IMR-90 (cell line): ENCODE data around the gene ELFN1. TPM values are rescaled to one million over a fixed set of nuclear protein-coding genes. Genes with fewer than 3 reads are reported as not detected.

Experiments
- ATAC-seq: fragments of 200-7000 bp; cut with Tn5 transposase; 2 replicates; pipeline ENCODE4 v1.9.1; 2020; ENCODE audit warnings: low read depth, mild to moderate bottlenecking, moderate library complexity
- BruUV-seq: library from RNA; stranded (reverse); fragments of 400-500 nt; replicated peaks from 2 replicates; lab custom pipeline; 2021; lab: Mats Ljungman, UMichigan
- CTCF ChIA-PET: fragments of 300-600 bp; formaldehyde crosslinking; extraction: SDS; loops from one replicate; lab custom pipeline; 2021; ENCODE audit warnings: antibody characterized with exemption; lab: Yijun Ruan, JAX
- POLR2A ChIA-PET: fragments of 300-600 bp; sonication (Branson Sonifier 250); formaldehyde crosslinking; loops from one replicate; lab custom pipeline; 2022; ENCODE audit warnings: antibody characterized with exemption; ENCODE audit not compliant: unreplicated experiment; lab: Charles Lee
- DNase-seq: peaks from one replicate; pipeline ENCODE4 v3.0.0; 2013
- H2AFZ ChIP-seq: replicated peaks from 2 replicates; pipeline ENCODE3; 2013; ENCODE audit warnings: low read length, mild to moderate bottlenecking; ENCODE audit not compliant: poor library complexity
- H2AK5ac ChIP-seq: 2 replicates; pipeline ENCODE4 v1.6.1; 2013; ENCODE audit warnings: low read depth, low read length, inconsistent platforms
- H2AK9ac ChIP-seq: replicated peaks from 2 replicates; pipeline ENCODE3; 2013; ENCODE audit warnings: mild to moderate bottlenecking, low read depth, low read length, moderate library complexity; ENCODE audit not compliant: poor library complexity
- H2BK120ac ChIP-seq: 2 replicates; pipeline ENCODE4 v1.6.1; 2013; ENCODE audit warnings: low read depth, low read length, inconsistent platforms
- H2BK15ac ChIP-seq: 3 replicates; pipeline ENCODE4 v1.6.1; 2013; ENCODE audit warnings: low read depth, low read length, inconsistent platforms
- H2BK20ac ChIP-seq: 2 replicates; pipeline ENCODE4 v1.6.1; 2013; ENCODE audit warnings: low read depth, mild to moderate bottlenecking, inconsistent platforms, low read length, moderate library complexity
- H2BK5ac ChIP-seq: 2 replicates; pipeline ENCODE4 v1.6.1; 2013; ENCODE audit warnings: mild to moderate bottlenecking, low read depth, low read length, inconsistent platforms; ENCODE audit not compliant: poor library complexity, severe bottlenecking
- H3K14ac ChIP-seq: replicated peaks from 2 replicates; pipeline ENCODE4 v1.6.1; 2013; ENCODE audit warnings: low read depth, low read length, inconsistent platforms
- H3K18ac ChIP-seq: 2 replicates; pipeline ENCODE4 v1.6.1; 2013; ENCODE audit warnings: low read depth, low read length, control low read depth
- H3K23ac ChIP-seq: 2 replicates; pipeline ENCODE4 v1.6.1; 2013; ENCODE audit warnings: low read depth, low read length, inconsistent platforms
- H3K27ac ChIP-seq: 2 replicates; pipeline ENCODE4 v1.5.1; 2013; ENCODE audit warnings: mild to moderate bottlenecking, control low read depth, low read length; ENCODE audit not compliant: insufficient read depth
- H3K27me3 ChIP-seq: 2 replicates; pipeline ENCODE4 v1.6.1; 2013; ENCODE audit warnings: low read length; ENCODE audit not compliant: control insufficient read depth, insufficient read depth
- H3K36me3 ChIP-seq: 2 replicates; pipeline ENCODE4 v1.6.1; 2013; ENCODE audit warnings: low read length, mixed read lengths; ENCODE audit not compliant: control insufficient read depth, insufficient read depth
- H3K4ac ChIP-seq: 2 replicates; pipeline ENCODE4 v1.6.1; 2013; ENCODE audit warnings: low read depth, low read length, inconsistent platforms
- H3K4me1 ChIP-seq: 2 replicates; pipeline ENCODE4 v1.6.1; 2013; ENCODE audit warnings: low read length, mixed read lengths; ENCODE audit not compliant: control insufficient read depth, insufficient read depth
- H3K4me2 ChIP-seq: 2 replicates; pipeline ENCODE4 v1.6.1; 2013; ENCODE audit warnings: low read depth, mild to moderate bottlenecking, control low read depth, low read length, moderate library complexity
- H3K4me3 ChIP-seq: 2 replicates; pipeline ENCODE4 v1.5.1; 2013; ENCODE audit warnings: low read depth, mild to moderate bottlenecking, control low read depth, low read length, moderate library complexity; ENCODE audit not compliant: insufficient read depth
- H3K56ac ChIP-seq: 2 replicates; pipeline ENCODE4 v1.6.1; 2013; ENCODE audit warnings: low read length, inconsistent platforms; ENCODE audit not compliant: insufficient read depth; ENCODE audit errors: extremely low read depth
- H3K79me1 ChIP-seq, 2 experiments: 2 replicates each; pipeline ENCODE4 v1.6.1; 2013; ENCODE audit warnings: low read length in 2 of 2, inconsistent platforms in 1 of 2, low read depth in 1 of 2
- H3K9ac ChIP-seq: 2 replicates; pipeline ENCODE4 v1.6.1; 2013; ENCODE audit warnings: low read depth, low read length, control low read depth
- H3K9me1 ChIP-seq: 2 replicates; pipeline ENCODE4 v1.6.1; 2013; ENCODE audit warnings: low read length, inconsistent platforms; ENCODE audit not compliant: insufficient read depth
- H3K9me3 ChIP-seq: 2 replicates; pipeline ENCODE4 v1.6.1; 2013; ENCODE audit warnings: low read length; ENCODE audit not compliant: control insufficient read depth, insufficient read depth
- H4K20me1 ChIP-seq: 2 replicates; pipeline ENCODE4 v1.6.1; 2013; ENCODE audit warnings: low read length, inconsistent platforms; ENCODE audit not compliant: insufficient read depth
- H4K5ac ChIP-seq: 2 replicates; pipeline ENCODE4 v1.6.1; 2013; ENCODE audit warnings: mild to moderate bottlenecking, low read depth, low read length, control low read depth
- H4K8ac ChIP-seq, 2 experiments: 2 replicates each; pipeline ENCODE4 v1.6.1; 2013; ENCODE audit warnings: low read depth in 2 of 2, low read length in 2 of 2, control low read depth in 1 of 2, inconsistent platforms in 1 of 2
- H4K91ac ChIP-seq: 2 replicates; pipeline ENCODE4 v1.6.1; 2013; ENCODE audit warnings: low read depth, low read length, inconsistent platforms; ENCODE audit not compliant: insufficient read depth
- BHLHE40 ChIP-seq: fragments of 150-350 bp; IDR thresholded peaks from 2 replicates; pipeline ENCODE4 v1.6.1; 2016; ENCODE audit warnings: mild to moderate bottlenecking, low read depth, low read length
- CEBPB ChIP-seq: IDR thresholded peaks from 2 replicates; pipeline ENCODE4 v1.6.1; 2012; ENCODE audit warnings: low read depth, low read length, improper control_type of control experiment
- CHD1 ChIP-seq: IDR thresholded peaks from 2 replicates; pipeline ENCODE4 v1.6.1; 2012; ENCODE audit warnings: low read depth, low read length, improper control_type of control experiment
- CTCF ChIP-seq: conservative IDR thresholded peaks from 2 replicates; pipeline ENCODE4 v1.5.1; 2012; ENCODE audit warnings: mild to moderate bottlenecking, low read depth, low read length, improper control_type of control experiment
- ELK1 ChIP-seq: fragments of 150-350 bp; IDR thresholded peaks from 2 replicates; pipeline ENCODE4 v1.6.1; 2016; ENCODE audit warnings: low read depth, mild to moderate bottlenecking, low read length, moderate library complexity, borderline replicate concordance
- FOS ChIP-seq: fragments of 150-350 bp; IDR thresholded peaks from 2 replicates; pipeline ENCODE4 v1.6.1; 2016; ENCODE audit warnings: low read depth, low read length
- MAFK ChIP-seq: IDR thresholded peaks from 2 replicates; pipeline ENCODE4 v1.6.1; 2012; ENCODE audit warnings: low read depth, low read length, improper control_type of control experiment
- MAZ ChIP-seq: IDR thresholded peaks from 2 replicates; pipeline ENCODE4 v1.6.1; 2012; ENCODE audit warnings: low read depth, mild to moderate bottlenecking, low read length, improper control_type of control experiment, moderate library complexity, borderline replicate concordance
- MXI1 ChIP-seq: IDR thresholded peaks from 2 replicates; pipeline ENCODE4 v1.6.1; 2012; ENCODE audit warnings: low read depth, mild to moderate bottlenecking, low read length, moderate library complexity, borderline replicate concordance
- NFE2L2 ChIP-seq: fragments of 150-350 bp; IDR thresholded peaks from 2 replicates; pipeline ENCODE4 v1.6.1; 2016; ENCODE audit warnings: low read depth, mild to moderate bottlenecking, low read length
- POLR2A ChIP-seq: IDR thresholded peaks from 2 replicates; pipeline ENCODE4 v1.6.1; 2012; ENCODE audit warnings: mild to moderate bottlenecking, low read depth, low read length
- RAD21 ChIP-seq: IDR thresholded peaks from 2 replicates; pipeline ENCODE4 v1.6.1; 2012; ENCODE audit warnings: low read length, improper control_type of control experiment
- RCOR1 ChIP-seq: IDR thresholded peaks from 2 replicates; pipeline ENCODE4 v1.6.1; 2012; ENCODE audit warnings: mild to moderate bottlenecking, low read length, improper control_type of control experiment; ENCODE audit not compliant: insufficient replicate concordance
- RFX5 ChIP-seq: IDR thresholded peaks from 2 replicates; pipeline ENCODE4 v1.8.0; 2012; ENCODE audit warnings: low read depth, mild to moderate bottlenecking, low read length, moderate library complexity
- SMC3 ChIP-seq: fragments of 150-350 bp; IDR thresholded peaks from 2 replicates; pipeline ENCODE4 v1.6.1; 2016; ENCODE audit warnings: low read depth, mild to moderate bottlenecking, antibody characterized with exemption, low read length, moderate library complexity
- USF2 ChIP-seq: fragments of 150-350 bp; IDR thresholded peaks from 2 replicates; pipeline ENCODE4 v1.6.1; 2017; ENCODE audit warnings: mild to moderate bottlenecking, antibody characterized with exemption, low read length, low read depth
- WGBS, 2 experiments: methylation state at CpG; one replicate each; pipeline versions ENCODE4 v1.1.5 to v1.1.7; 2013; ENCODE audit warnings: missing lambda C conversion rate in 2 of 2; ENCODE audit not compliant: insufficient read length in 1 of 2; ENCODE audit errors: extremely low coverage in 2 of 2; 5-methylcytosine and 5-hydroxymethylcytosine counted together
- dilution Hi-C: fragments of 300-500 bp; cut with HindIII; formaldehyde crosslinking; loops from one replicate; pipeline ENCODE4 v1.14.3; 2018; ENCODE audit warnings: low sequenced_read_pairs; ENCODE audit not compliant: unreplicated experiment
- in situ Hi-C: fragments of 300-500 bp; cut with MboI; formaldehyde crosslinking; loops from 3 replicates; pipeline ENCODE4 v1.14.3; 2019; ENCODE audit warnings: low sequenced_read_pairs, inconsistent platforms, mixed read lengths
- intact Hi-C: fragments of 100-400 bp; cut with micrococcal nuclease; formaldehyde crosslinking; loops from 2 replicates; pipeline ENCODE4 v1.10.0; 2022
- polyA plus RNA-seq, 3 experiments: library from polyadenylated mRNA; depleted of rRNA; stranded (reverse); fragments of >200 nt; gene quantifications; 2 replicates each; pipeline ENCODE4 v1.2.3, GENCODE V29; 2012; ENCODE audit warnings: low replicate concordance in 1 of 3
- total RNA-seq: library from RNA; depleted of rRNA; stranded (reverse); fragments of >200 nt; gene quantifications from 2 replicates; pipeline ENCODE4 v1.2.3, GENCODE V29; 2012

ELFN1 gene
- total and polyA plus RNA-seq, 2 of the 4 experiments (the other 2 are of a cell fraction) = 1.6 to 5.2 TPM

GRCh38 chr7:1639532-1640175 lies 30.4 kb upstream of the ELFN1 start:
- Histone ChIP-seq H4K91ac (no peak overlapping the region), H2BK120ac (no peak overlapping the region), H3K4me3 (no peak overlapping the region), H2BK20ac (no peak overlapping the region), H3K4me2 (no peak overlapping the region), H3K9me3 (peaks cover 13% of the 10 kb centered on the region), H3K9ac (no peak overlapping the region), H3K79me1 (no peaks in the 10 kb centered on the region), H3K9me1 (no peaks in the 10 kb centered on the region), H3K23ac (no peak overlapping the region), H3K36me3 (no peaks in the 10 kb centered on the region), H2AK5ac (no peak overlapping the region), H2BK5ac (no peak overlapping the region), H2BK15ac (no peak overlapping the region), H3K27me3 (peaks cover 43% of the 10 kb centered on the region), H3K56ac (no peak overlapping the region), H4K8ac (no peak overlapping the region), H4K20me1 (no peaks in the 10 kb centered on the region), H4K5ac (no peak overlapping the region), H3K4me1 (no peaks in the 10 kb centered on the region), H3K27ac (no peak overlapping the region), H3K14ac (no peak overlapping the region), H3K4ac (no peak overlapping the region), H3K18ac (no peak overlapping the region), H2AK9ac (no peak overlapping the region), H2AFZ (no peak overlapping the region)
- WGBS, 2 experiments = no CpG with 5 or more reads among the region's 15 CpGs
- TF ChIP-seq CEBPB (no peak), RAD21 (no peak), NFE2L2 (no peak), ELK1 (no peak), POLR2A (no peak), SMC3 (no peak), MAZ (no peak), RFX5 (no peak), MXI1 (no peak), RCOR1 (no peak), BHLHE40 (no peak), USF2 (no peak), CHD1 (no peak), FOS (no peak), CTCF (no peak), MAFK (no peak)
- no peak for DNase-seq
- no peak for ATAC-seq
- in situ Hi-C loops (no loop called here), intact Hi-C loops (no loop called here), dilution Hi-C loops (no loop called here)
- ChIA-PET CTCF (no interaction called here), POLR2A (no interaction called here)
- BruUV-seq = no TSS peak
